Neural cell (in vitro differentiated cells): ENCODE results near the gene EXOC3L2. TPM values are rescaled to one million over a fixed set of nuclear protein-coding genes. Genes with fewer than 3 reads are reported as not detected.

Experiments
- H2AFZ ChIP-seq: fragments of 200-600, 300-800 bp; sonication (generic), shearing (Covaris generic); 2 replicates; pipeline ENCODE4 v1.6.0; 2014; ENCODE audit warnings: low read depth, mild to moderate bottlenecking, antibody characterized with exemption, low read length, moderate library complexity
- H3F3A ChIP-seq: fragments of 200-600 bp; shearing (Covaris generic); 2 replicates; pipeline ENCODE4 v1.6.1; 2016; ENCODE audit warnings: mild to moderate bottlenecking, moderate library complexity, mixed read lengths, antibody characterized with exemption, low read length; ENCODE audit not compliant: insufficient read depth, poor library complexity, severe bottlenecking
- H3K27ac ChIP-seq: fragments of 200-600, 300-800 bp; sonication (generic), shearing (Covaris generic); 2 replicates; pipeline ENCODE4 v1.5.1; 2014; ENCODE audit warnings: mild to moderate bottlenecking, low read length, moderate library complexity
- H3K27me3 ChIP-seq: fragments of 300-800, 200-600 bp; sonication (generic), shearing (Covaris generic); 2 replicates; pipeline ENCODE4 v1.6.0; 2014; ENCODE audit warnings: mild to moderate bottlenecking, low read depth, low read length, moderate library complexity; ENCODE audit not compliant: insufficient read depth
- H3K36me3 ChIP-seq: fragments of 300-800, 200-600 bp; sonication (generic), shearing (Covaris generic); 2 replicates; pipeline ENCODE4 v1.5.1; 2014; ENCODE audit warnings: mild to moderate bottlenecking, antibody characterized with exemption, low read length, moderate library complexity; ENCODE audit not compliant: insufficient read depth
- H3K4me2 ChIP-seq: fragments of 300-800, 200-600 bp; sonication (generic), shearing (Covaris generic); 2 replicates; pipeline ENCODE4 v1.6.0; 2014; ENCODE audit warnings: mild to moderate bottlenecking, low read length
- H3K4me3 ChIP-seq: fragments of 300-800, 200-600 bp; sonication (generic), shearing (Covaris generic); 2 replicates; pipeline ENCODE4 v1.5.1; 2014; ENCODE audit warnings: mild to moderate bottlenecking, low read length, moderate library complexity
- H3K79me2 ChIP-seq: fragments of 200-600 bp; shearing (Covaris generic); replicated peaks from 2 replicates; pipeline ENCODE4 v1.6.0; 2014; ENCODE audit warnings: mild to moderate bottlenecking, low read length, moderate library complexity; ENCODE audit not compliant: insufficient read depth
- H3K9ac ChIP-seq: fragments of 300-800, 200-600 bp; sonication (generic), shearing (Covaris generic); 2 replicates; pipeline ENCODE4 v1.6.1; 2016; ENCODE audit warnings: mild to moderate bottlenecking, low read length, mixed read lengths
- H3K9me2 ChIP-seq: fragments of 200-600 bp; shearing (Covaris generic); 2 replicates; pipeline ENCODE4 v1.6.1; 2016; ENCODE audit warnings: mild to moderate bottlenecking, low read length, mixed read lengths; ENCODE audit not compliant: insufficient read depth
- H3K9me3 ChIP-seq: fragments of 200-600, 300-800 bp; sonication (generic), shearing (Covaris generic); 2 replicates; pipeline ENCODE4 v1.6.1; 2016; ENCODE audit warnings: mild to moderate bottlenecking, mixed run types, low read length, moderate library complexity, mixed read lengths
- H4K20me1 ChIP-seq: fragments of 200-600 bp; shearing (Covaris generic); 2 replicates; pipeline ENCODE4 v1.6.1; 2016; ENCODE audit warnings: mild to moderate bottlenecking, mixed run types; ENCODE audit not compliant: insufficient read depth
- EP300 ChIP-seq: fragments of 450-650 bp; conservative IDR thresholded peaks from 2 replicates; pipeline ENCODE4 v1.6.1; 2014; ENCODE audit warnings: antibody characterized with exemption, mild to moderate bottlenecking, moderate library complexity; ENCODE audit not compliant: poor library complexity, severe bottlenecking
- EZH2 ChIP-seq: fragments of 200-600, 300-800 bp; shearing (Covaris generic), sonication (generic); IDR thresholded peaks from 2 replicates; pipeline ENCODE4 v1.6.1; 2014; ENCODE audit warnings: antibody characterized with exemption, low read length, borderline replicate concordance, mild to moderate bottlenecking; ENCODE audit not compliant: insufficient read depth, poor library complexity, severe bottlenecking
- MXI1 ChIP-seq: fragments of 450-650 bp; conservative IDR thresholded peaks from 2 replicates; pipeline ENCODE4 v1.6.1; 2014; ENCODE audit warnings: antibody characterized with exemption, mild to moderate bottlenecking; ENCODE audit not compliant: poor library complexity, severe bottlenecking
- POLR2AphosphoS5 ChIP-seq: IDR thresholded peaks from 2 replicates; pipeline ENCODE4 v1.6.1; 2012
- RAD21 ChIP-seq: fragments of 450-650 bp; conservative IDR thresholded peaks from 2 replicates; pipeline ENCODE4 v1.6.1; 2014; ENCODE audit warnings: antibody characterized with exemption, mild to moderate bottlenecking, moderate library complexity
- SMC3 ChIP-seq: fragments of 450-650 bp; conservative IDR thresholded peaks from 2 replicates; pipeline ENCODE4 v1.6.1; 2014; ENCODE audit warnings: antibody characterized with exemption, mild to moderate bottlenecking, moderate library complexity; ENCODE audit not compliant: poor library complexity
- TAF1 ChIP-seq: IDR thresholded peaks from 2 replicates; pipeline ENCODE4 v1.6.1; 2012; ENCODE audit warnings: low read depth
- polyA plus RNA-seq: library from polyadenylated mRNA; depleted of rRNA; stranded (reverse); fragments of >200 nt; gene quantifications from 2 replicates; pipeline ENCODE4 v1.2.3, GENCODE V29; 2014
- TF ChIP-seq, protein P1 (sequence below): fragments of 450-650 bp; IDR thresholded peaks from 2 replicates; pipeline ENCODE4 v1.5.1; 2014; ENCODE audit warnings: antibody characterized with exemption, mild to moderate bottlenecking, moderate library complexity; ENCODE audit not compliant: poor library complexity, severe bottlenecking
- TF ChIP-seq, protein P2 (sequence below): IDR thresholded peaks from 2 replicates; pipeline ENCODE4 v1.6.1; 2012; ENCODE audit warnings: borderline replicate concordance

Gene EXOC3L2
- polyA plus RNA-seq, 1 donor from 2014 or later = not detected

DNA sequence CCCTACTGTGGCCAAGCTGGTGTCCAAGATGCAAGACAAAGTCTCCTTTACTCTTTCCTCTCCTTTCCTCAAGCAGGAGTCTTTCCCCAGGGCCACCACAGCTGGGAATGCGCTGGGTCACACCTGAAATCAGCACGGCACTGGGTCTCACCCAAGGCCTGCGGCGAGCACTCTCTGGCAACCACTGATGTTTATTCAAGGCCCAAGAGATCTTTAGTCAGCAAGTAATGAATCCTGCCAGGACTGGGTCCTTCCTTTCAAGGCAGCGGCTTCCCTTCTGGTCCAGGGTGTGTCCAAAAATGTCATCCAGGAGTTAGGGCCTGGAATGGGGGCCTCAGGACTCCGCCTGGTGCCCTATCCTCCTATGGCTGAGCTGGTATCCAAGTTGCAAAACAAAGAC lies 42.6 kb downstream of the EXOC3L2 start:
- H4K20me1 ChIP-seq = no peaks in the 10 kb centered on the region
- H2AFZ ChIP-seq = no peak overlapping the region
- H3K36me3 ChIP-seq = no peaks in the 10 kb centered on the region
- no peak overlapping the region for H3K9ac ChIP-seq
- no peaks in the 10 kb centered on the region for H3F3A ChIP-seq
- H3K79me2 ChIP-seq = no peaks in the 10 kb centered on the region
- H3K9me2 ChIP-seq = no peaks in the 10 kb centered on the region
- no peak for TF ChIP-seq EZH2
- TF ChIP-seq RAD21 = no peak
- TF ChIP-seq, protein P1, sequence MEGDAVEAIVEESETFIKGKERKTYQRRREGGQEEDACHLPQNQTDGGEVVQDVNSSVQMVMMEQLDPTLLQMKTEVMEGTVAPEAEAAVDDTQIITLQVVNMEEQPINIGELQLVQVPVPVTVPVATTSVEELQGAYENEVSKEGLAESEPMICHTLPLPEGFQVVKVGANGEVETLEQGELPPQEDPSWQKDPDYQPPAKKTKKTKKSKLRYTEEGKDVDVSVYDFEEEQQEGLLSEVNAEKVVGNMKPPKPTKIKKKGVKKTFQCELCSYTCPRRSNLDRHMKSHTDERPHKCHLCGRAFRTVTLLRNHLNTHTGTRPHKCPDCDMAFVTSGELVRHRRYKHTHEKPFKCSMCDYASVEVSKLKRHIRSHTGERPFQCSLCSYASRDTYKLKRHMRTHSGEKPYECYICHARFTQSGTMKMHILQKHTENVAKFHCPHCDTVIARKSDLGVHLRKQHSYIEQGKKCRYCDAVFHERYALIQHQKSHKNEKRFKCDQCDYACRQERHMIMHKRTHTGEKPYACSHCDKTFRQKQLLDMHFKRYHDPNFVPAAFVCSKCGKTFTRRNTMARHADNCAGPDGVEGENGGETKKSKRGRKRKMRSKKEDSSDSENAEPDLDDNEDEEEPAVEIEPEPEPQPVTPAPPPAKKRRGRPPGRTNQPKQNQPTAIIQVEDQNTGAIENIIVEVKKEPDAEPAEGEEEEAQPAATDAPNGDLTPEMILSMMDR = no peak
- TF ChIP-seq EP300 = no peak
- TF ChIP-seq SMC3 = no peak
- TF ChIP-seq, protein P2, sequence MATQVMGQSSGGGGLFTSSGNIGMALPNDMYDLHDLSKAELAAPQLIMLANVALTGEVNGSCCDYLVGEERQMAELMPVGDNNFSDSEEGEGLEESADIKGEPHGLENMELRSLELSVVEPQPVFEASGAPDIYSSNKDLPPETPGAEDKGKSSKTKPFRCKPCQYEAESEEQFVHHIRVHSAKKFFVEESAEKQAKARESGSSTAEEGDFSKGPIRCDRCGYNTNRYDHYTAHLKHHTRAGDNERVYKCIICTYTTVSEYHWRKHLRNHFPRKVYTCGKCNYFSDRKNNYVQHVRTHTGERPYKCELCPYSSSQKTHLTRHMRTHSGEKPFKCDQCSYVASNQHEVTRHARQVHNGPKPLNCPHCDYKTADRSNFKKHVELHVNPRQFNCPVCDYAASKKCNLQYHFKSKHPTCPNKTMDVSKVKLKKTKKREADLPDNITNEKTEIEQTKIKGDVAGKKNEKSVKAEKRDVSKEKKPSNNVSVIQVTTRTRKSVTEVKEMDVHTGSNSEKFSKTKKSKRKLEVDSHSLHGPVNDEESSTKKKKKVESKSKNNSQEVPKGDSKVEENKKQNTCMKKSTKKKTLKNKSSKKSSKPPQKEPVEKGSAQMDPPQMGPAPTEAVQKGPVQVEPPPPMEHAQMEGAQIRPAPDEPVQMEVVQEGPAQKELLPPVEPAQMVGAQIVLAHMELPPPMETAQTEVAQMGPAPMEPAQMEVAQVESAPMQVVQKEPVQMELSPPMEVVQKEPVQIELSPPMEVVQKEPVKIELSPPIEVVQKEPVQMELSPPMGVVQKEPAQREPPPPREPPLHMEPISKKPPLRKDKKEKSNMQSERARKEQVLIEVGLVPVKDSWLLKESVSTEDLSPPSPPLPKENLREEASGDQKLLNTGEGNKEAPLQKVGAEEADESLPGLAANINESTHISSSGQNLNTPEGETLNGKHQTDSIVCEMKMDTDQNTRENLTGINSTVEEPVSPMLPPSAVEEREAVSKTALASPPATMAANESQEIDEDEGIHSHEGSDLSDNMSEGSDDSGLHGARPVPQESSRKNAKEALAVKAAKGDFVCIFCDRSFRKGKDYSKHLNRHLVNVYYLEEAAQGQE = no peak
- TF ChIP-seq TAF1 = no peak
- no peak for TF ChIP-seq POLR2AphosphoS5
- no peak for TF ChIP-seq MXI1
- H3K27me3 ChIP-seq = no peaks in the 10 kb centered on the region
- no peak overlapping the region for H3K4me2 ChIP-seq
- no peak overlapping the region for H3K27ac ChIP-seq
- no peaks in the 10 kb centered on the region for H3K9me3 ChIP-seq
- H3K4me3 ChIP-seq = no peak overlapping the region

DNA sequence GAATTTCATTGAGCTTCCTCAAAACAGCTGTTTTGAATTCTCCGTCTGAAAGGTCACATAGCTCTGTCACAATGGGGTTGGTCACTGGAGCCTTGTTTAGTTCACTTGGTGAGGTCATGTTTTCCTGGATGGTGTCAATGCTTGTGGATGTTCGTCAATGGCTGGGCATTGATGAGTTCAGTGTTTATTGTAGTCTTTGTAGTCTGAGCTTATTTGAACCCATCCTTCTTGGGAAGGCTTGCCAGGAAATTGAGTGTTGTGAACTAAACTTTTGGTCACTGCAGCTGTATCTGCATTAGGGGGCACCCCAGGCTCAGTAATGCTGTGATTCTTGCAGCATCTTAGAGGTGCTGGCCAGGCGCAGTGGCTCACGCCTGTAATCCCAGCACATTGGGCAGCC lies 44.6 kb downstream of the EXOC3L2 start:
- no peaks in the 10 kb centered on the region for H3K9me3 ChIP-seq
- no peaks in the 10 kb centered on the region for H3K9me2 ChIP-seq
- no peak overlapping the region for H2AFZ ChIP-seq
- no peaks in the 10 kb centered on the region for H3K79me2 ChIP-seq
- no peak overlapping the region for H3K4me2 ChIP-seq
- H3F3A ChIP-seq = no peaks in the 10 kb centered on the region
- no peak overlapping the region for H3K4me3 ChIP-seq
- no peak for TF ChIP-seq POLR2AphosphoS5
- peak; percentile 29 for TF ChIP-seq RAD21
- H3K27me3 ChIP-seq = no peaks in the 10 kb centered on the region
- H3K27ac ChIP-seq = no peak overlapping the region
- no peaks in the 10 kb centered on the region for H4K20me1 ChIP-seq
- H3K36me3 ChIP-seq = no peaks in the 10 kb centered on the region
- H3K9ac ChIP-seq = no peak overlapping the region

DNA sequence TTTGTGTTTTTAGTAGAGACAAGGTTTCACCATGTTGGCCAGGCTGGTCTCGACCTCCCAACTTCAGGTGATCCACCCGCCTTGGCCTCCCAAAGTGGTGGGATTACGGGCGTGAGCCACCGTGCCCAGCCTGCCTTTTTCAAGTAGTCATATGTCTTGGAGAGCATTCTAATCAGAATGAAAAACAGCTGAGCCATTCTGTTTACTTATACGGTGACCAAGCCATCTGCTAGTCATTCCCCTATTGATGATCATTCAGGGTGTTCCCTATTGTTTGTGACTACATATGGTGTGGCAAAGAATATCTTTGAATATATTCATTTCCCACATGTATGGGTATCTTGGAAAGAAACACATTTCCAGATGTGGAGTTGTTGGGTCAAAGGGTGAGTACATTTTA lies 49.4 kb downstream of the EXOC3L2 start:
- H3K9me3 ChIP-seq = no peaks in the 10 kb centered on the region
- no peak overlapping the region for H3K27ac ChIP-seq
- no peaks in the 10 kb centered on the region for H3K9me2 ChIP-seq
- no peak overlapping the region for H3K4me2 ChIP-seq
- H3K27me3 ChIP-seq = no peaks in the 10 kb centered on the region
- H2AFZ ChIP-seq = no peak overlapping the region
- no peaks in the 10 kb centered on the region for H4K20me1 ChIP-seq
- no peak overlapping the region for H3K9ac ChIP-seq
- TF ChIP-seq EP300 (no peak), MXI1 (no peak), RAD21 (no peak), POLR2AphosphoS5 (no peak), EZH2 (no peak), SMC3 (no peak)
- TF ChIP-seq, protein P2 = no peak
- TF ChIP-seq, protein P1 = no peak
- H3K4me3 ChIP-seq = no peak overlapping the region
- no peaks in the 10 kb centered on the region for H3K36me3 ChIP-seq
- H3K79me2 ChIP-seq = no peaks in the 10 kb centered on the region
- H3F3A ChIP-seq = no peaks in the 10 kb centered on the region
